Osteoblast (primary cell): Measurements from ENCODE around the gene MYL3. TPM values are rescaled to one million over a fixed set of nuclear protein-coding genes. Genes with fewer than 3 reads are reported as not detected.

ENCODE experiments used
- DNase-seq: peaks from one replicate; pipeline ENCODE4 v3.0.0; 2011; ENCODE audit warnings: low spot score, mixed read lengths; ENCODE audit not compliant: insufficient read length; ENCODE audit errors: missing footprints
- H2AFZ ChIP-seq: 2 replicates; pipeline ENCODE4 v1.6.0; 2011; ENCODE audit warnings: mild to moderate bottlenecking, low read length
- H3K27ac ChIP-seq: 2 replicates; pipeline ENCODE4 v1.5.1; 2011; ENCODE audit warnings: mild to moderate bottlenecking, low read depth, low read length, moderate library complexity
- H3K27me3 ChIP-seq: 2 replicates; pipeline ENCODE4 v1.6.0; 2012; ENCODE audit warnings: mild to moderate bottlenecking, control low read depth, inconsistent platforms, low read length, moderate library complexity; ENCODE audit not compliant: insufficient read depth
- H3K36me3 ChIP-seq: 2 replicates; pipeline ENCODE4 v1.5.1; 2011; ENCODE audit warnings: mild to moderate bottlenecking, low read length, control low read depth, moderate library complexity; ENCODE audit not compliant: insufficient read depth
- H3K4me1 ChIP-seq: 2 replicates; pipeline ENCODE4 v1.5.1; 2011; ENCODE audit warnings: mild to moderate bottlenecking, low read length, control low read depth, moderate library complexity; ENCODE audit not compliant: insufficient read depth
- H3K4me2 ChIP-seq: 2 replicates; pipeline ENCODE4 v1.6.0; 2011; ENCODE audit warnings: mild to moderate bottlenecking, low read length; ENCODE audit not compliant: insufficient read depth
- H3K4me3 ChIP-seq: fragments of 200-600 bp; sonication (generic); 3 replicates; pipeline ENCODE4 v1.5.1; 2012; ENCODE audit warnings: mild to moderate bottlenecking, low read length, inconsistent platforms; ENCODE audit not compliant: insufficient read depth
- H3K79me2 ChIP-seq: 2 replicates; pipeline ENCODE4 v1.6.0; 2012; ENCODE audit warnings: mild to moderate bottlenecking, low read length, control low read depth, inconsistent platforms; ENCODE audit not compliant: insufficient read depth
- H3K9me3 ChIP-seq: 2 replicates; pipeline ENCODE4 v1.5.1; 2011; ENCODE audit warnings: low read depth, low read length, control low read depth
- H4K20me1 ChIP-seq: 2 replicates; pipeline ENCODE4 v1.6.0; 2012; ENCODE audit warnings: mild to moderate bottlenecking, low read length, control low read depth; ENCODE audit not compliant: insufficient read depth
- total RNA-seq: library from RNA; depleted of rRNA; stranded (reverse); fragments of >200 nt; gene quantifications from 2 replicates; pipeline ENCODE4 v1.2.3, GENCODE V29; 2012
- TF ChIP-seq, protein P1 (sequence below): IDR thresholded peaks from 2 replicates; pipeline ENCODE4 v1.5.1; 2011; ENCODE audit warnings: mild to moderate bottlenecking, low read depth, low read length, moderate library complexity; ENCODE audit errors: extremely low read depth

MYL3 gene
- total RNA-seq, 1 donor, result not detected

DNA sequence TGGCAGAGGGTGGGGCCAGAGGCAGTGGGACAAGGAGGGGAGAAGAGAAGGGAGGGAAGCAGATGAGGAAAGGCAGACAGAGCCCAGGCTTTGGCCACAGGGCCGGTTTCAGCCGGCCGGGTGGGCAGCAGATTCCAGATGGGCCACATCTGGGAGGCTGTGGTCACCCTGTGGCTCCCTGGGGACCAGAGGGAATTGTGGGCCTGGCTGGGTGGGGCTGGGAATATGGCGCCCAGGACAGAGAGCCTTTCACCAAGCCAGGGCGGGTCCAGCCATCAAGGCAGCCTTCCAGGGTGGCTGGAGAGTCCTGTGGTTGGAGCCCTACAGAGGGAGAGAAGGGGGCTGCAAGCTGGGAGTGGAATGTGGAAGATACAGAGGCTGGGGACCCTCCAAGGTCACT is 33.1 kb upstream of the MYL3 start:
- H3K36me3 ChIP-seq, result no peaks in the 10 kb centered on the region
- H3K79me2 ChIP-seq, result no peaks in the 10 kb centered on the region
- DNase-seq, result peak; percentile 81
- peaks cover 3% of the 10 kb centered on the region for H4K20me1 ChIP-seq
- no peaks in the 10 kb centered on the region for H3K4me1 ChIP-seq
- TF ChIP-seq, protein P1, sequence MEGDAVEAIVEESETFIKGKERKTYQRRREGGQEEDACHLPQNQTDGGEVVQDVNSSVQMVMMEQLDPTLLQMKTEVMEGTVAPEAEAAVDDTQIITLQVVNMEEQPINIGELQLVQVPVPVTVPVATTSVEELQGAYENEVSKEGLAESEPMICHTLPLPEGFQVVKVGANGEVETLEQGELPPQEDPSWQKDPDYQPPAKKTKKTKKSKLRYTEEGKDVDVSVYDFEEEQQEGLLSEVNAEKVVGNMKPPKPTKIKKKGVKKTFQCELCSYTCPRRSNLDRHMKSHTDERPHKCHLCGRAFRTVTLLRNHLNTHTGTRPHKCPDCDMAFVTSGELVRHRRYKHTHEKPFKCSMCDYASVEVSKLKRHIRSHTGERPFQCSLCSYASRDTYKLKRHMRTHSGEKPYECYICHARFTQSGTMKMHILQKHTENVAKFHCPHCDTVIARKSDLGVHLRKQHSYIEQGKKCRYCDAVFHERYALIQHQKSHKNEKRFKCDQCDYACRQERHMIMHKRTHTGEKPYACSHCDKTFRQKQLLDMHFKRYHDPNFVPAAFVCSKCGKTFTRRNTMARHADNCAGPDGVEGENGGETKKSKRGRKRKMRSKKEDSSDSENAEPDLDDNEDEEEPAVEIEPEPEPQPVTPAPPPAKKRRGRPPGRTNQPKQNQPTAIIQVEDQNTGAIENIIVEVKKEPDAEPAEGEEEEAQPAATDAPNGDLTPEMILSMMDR, result no peak
- H3K4me2 ChIP-seq, result no peak overlapping the region
- H3K27ac ChIP-seq, result no peak overlapping the region
- peaks cover 21% of the 10 kb centered on the region for H3K27me3 ChIP-seq
- H2AFZ ChIP-seq, result no peak overlapping the region
- no peaks in the 10 kb centered on the region for H3K9me3 ChIP-seq
- no peak overlapping the region for H3K4me3 ChIP-seq

DNA sequence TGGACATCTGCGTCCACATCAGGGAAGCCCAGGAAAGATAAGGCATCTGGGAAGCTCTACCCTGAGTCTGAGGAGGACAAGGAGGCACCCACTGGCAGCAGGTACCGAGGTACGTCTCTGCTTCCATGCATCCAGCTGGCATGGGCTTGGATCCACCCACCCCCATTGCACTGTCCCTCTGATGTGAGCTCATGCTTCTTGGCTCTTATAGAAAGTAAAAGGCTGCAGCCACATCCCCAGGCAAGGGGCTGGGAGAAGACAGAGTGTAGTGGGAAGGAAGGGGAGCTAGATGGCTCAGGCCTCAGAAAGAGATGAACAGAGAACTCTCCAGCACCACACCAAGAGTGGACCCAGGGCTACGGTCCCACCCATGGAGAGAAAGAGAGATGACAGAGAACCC is 32.5 kb upstream of the MYL3 start:
- TF ChIP-seq, protein P1, result no peak
- Histone ChIP-seq H3K4me3 (no peak overlapping the region), H3K79me2 (no peaks in the 10 kb centered on the region), H3K4me1 (no peaks in the 10 kb centered on the region), H3K4me2 (no peak overlapping the region), H3K27me3 (peaks cover 26% of the 10 kb centered on the region), H3K36me3 (no peaks in the 10 kb centered on the region), H3K27ac (no peak overlapping the region), H3K9me3 (no peaks in the 10 kb centered on the region), H4K20me1 (peaks cover 3% of the 10 kb centered on the region), H2AFZ (no peak overlapping the region)
- no peak for DNase-seq

DNA sequence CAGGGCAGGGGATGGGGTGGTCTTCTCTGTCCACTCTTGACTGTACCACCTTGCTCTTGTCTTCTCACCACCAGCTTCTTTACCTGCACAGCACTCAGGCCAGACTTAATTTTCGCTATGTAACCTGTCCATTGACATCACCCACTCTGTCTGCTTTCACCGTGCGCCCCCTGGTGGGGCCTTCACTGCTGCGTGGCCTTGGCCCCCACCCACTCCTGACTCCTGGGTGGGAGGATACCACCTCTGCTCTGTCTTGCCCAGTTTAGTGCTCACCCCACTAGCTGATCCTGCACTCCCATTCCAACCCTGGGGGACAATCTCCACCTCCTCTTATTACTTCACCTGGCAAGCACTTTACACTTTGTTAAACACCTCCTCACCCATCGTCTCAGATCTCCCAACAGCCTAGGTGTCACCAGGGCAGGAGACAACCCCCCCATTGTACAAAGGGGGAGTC is 32.0 kb upstream of the MYL3 start:
- no peak overlapping the region for H2AFZ ChIP-seq
- no peak overlapping the region for H3K27ac ChIP-seq
- peaks cover 3% of the 10 kb centered on the region for H4K20me1 ChIP-seq
- no peak overlapping the region for H3K4me3 ChIP-seq
- peak; percentile 95 for DNase-seq
- H3K36me3 ChIP-seq, result no peaks in the 10 kb centered on the region
- peaks cover 30% of the 10 kb centered on the region for H3K27me3 ChIP-seq
- H3K4me1 ChIP-seq, result no peaks in the 10 kb centered on the region
- H3K9me3 ChIP-seq, result no peaks in the 10 kb centered on the region
- TF ChIP-seq, protein P1, result peak; percentile 76
- no peak overlapping the region for H3K4me2 ChIP-seq
- no peaks in the 10 kb centered on the region for H3K79me2 ChIP-seq

DNA sequence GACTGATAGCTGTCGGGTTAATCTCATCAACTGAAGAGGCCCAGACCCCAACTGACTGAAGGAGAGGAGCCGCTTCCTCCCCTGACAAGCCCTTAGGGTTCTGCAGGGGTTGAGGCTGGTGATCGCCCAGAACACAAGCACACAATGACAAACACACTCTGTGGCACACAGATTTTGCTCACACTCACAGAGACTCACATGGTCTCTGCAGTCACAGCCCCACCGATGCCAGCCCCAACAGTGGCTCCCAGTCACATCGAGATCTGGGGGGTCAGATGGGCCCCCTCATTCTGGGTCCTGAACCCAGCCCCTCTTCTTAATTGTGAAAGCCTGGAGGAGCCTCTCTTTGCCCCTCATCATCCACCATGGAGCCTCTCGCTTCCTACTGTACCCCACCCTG is 31.0 kb upstream of the MYL3 start:
- Histone ChIP-seq H2AFZ (no peak overlapping the region), H3K9me3 (no peaks in the 10 kb centered on the region), H3K4me3 (no peak overlapping the region), H3K4me1 (no peaks in the 10 kb centered on the region), H3K27ac (no peak overlapping the region), H4K20me1 (peaks cover 3% of the 10 kb centered on the region), H3K79me2 (no peaks in the 10 kb centered on the region), H3K36me3 (no peaks in the 10 kb centered on the region), H3K4me2 (no peak overlapping the region), H3K27me3 (peaks cover 40% of the 10 kb centered on the region)
- peak; percentile 66 for DNase-seq
- TF ChIP-seq, protein P1, result no peak
